GM18505 (cell line): Measurements from ENCODE around the gene IRF2BPL.

Experiments used
- ATAC-seq: cut with Tn5 transposase; IDR thresholded peaks from one replicate; pipeline ENCODE4 v1.9.1; 2021; ENCODE audit not compliant: unreplicated experiment
- POLR2A ChIP-seq: IDR thresholded peaks from 4 replicates; pipeline ENCODE4 v1.6.1; 2011; ENCODE audit warnings: borderline replicate concordance; ENCODE audit not compliant: insufficient read depth, insufficient read length; ENCODE audit errors: extremely low read depth

Gene IRF2BPL

DNA sequence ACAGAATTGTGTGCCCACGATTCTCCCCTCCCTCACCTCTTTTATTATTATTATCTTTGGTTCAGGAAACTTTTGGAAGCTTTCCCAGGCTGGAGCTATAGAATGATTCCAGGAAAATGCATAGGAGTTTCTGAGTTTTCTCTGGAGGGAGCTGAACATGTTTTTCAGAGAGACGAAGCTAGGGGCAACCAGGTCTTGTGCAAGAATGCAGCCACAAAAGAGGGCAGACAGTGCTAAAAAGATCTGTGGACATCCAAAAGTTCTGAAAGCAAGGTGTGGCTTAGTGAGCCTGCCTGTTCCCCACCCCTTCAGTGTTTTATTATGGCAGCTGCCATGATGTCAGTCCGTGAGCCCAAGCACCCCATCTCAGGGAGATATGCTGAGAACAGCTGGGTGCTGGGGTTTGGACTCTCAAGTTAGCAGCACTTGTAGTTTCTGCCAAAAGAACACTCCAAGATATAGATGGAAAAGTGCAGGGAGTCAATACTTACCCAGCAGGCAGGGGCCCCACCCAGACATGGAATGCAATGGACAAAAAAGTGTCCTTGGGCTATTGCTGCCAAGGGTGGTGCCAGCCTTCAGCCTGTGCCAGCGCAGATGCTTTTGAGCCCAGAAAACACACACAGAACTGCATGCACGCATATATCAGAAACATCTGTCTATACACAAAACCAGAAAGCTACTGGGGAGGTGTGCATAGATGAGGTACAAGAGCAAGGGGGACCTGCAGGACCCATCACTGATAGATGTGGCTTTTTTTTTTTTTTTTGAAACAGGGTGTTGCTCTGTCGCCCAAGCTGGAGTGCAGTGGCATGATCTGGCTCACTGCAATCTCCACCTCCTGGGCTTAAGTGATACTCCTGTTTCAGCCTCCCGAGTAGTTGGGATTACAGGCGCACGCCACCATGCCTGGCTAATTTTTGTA is 17.0 kb upstream of the IRF2BPL start:
- TF ChIP-seq POLR2A, result no peak
- ATAC-seq, result no peak

DNA sequence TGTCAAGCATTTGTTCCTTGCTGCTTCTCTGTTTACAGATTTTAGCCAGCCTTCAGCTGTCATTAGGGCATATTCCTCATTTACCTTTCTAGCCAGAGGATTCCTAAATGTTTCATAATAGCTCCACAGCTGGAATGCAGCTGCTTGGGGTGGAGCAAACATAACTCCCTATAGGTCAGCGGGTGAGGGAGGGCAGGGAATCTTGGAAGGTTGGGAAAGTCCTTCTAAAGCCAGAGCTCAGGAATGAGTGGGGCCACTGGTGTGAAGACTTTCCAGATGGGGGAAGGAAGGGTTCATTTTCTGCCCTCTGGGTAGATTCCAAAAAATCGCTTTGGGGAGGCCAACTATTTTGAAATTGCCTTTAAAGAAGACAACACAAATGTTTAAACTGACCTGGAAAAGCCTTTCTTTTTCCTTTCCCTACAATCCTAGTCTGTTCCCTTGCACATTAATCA is 16.3 kb upstream of the IRF2BPL start:
- no peak for ATAC-seq
- TF ChIP-seq POLR2A, result no peak

DNA sequence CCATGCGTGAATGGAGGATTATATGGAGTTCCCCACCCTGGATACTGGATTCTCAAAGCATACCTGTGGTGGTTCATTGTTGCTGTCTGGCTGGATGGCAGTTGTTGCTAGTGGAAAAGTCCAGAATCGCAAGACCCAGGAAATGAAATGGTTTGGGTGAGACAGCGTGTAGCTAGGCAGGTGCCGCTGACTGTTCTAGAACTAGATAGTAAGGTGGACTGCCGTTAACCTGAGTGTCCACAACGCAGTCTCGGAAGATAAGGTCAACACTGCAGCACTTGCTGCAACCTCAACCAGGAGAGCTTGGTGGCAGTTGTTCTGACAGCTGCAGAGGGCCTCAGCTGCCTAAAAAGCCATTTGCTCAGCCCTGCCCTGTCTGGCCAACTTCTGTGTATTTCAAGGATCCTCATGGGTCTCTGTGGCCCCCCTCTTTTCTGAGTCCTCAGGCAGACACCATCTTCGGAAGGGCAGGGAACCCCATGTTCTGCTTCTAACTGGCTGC is 15.5 kb upstream of the IRF2BPL start:
- ATAC-seq, result no peak
- TF ChIP-seq POLR2A, result no peak

DNA sequence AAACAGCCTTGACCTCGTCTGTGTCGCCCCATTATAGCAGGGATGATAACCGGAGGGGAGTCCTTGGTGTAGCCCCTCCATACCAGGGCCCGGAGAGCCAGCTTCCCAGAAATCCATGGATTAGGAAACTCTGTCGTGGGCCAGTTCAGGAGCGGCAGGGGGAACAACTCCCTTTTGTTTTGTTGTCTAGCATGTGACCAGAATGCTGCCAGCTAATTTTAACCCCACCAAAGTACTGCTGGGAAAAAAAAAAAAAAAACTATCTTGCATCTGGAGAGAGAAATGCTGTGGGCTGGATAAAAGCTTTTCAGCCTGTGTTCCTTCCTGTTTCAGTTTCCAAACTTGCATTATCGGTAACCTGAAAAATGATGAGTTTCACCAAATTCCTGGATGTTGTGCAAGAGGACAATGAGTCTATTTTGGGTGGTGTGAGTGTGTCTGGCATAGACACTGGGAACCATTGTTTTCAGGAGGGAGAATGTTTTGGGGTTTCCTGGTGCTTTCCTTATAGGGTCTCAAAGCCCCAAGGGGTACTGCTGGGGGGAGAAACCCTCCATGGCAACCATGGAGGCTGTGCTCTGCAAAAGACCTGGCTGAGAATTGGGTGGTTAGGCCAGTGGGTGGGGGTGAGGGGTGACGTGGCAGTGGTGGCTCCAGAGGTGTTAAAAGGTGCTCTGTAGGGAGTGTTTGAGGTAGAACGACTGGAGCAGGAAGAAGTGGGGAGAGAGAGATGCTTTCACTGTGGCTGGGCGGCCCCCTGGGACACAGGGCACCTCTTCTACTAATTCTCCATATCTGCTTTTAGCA is 14.9 kb upstream of the IRF2BPL start:
- ATAC-seq, result no peak
- no peak for TF ChIP-seq POLR2A

DNA sequence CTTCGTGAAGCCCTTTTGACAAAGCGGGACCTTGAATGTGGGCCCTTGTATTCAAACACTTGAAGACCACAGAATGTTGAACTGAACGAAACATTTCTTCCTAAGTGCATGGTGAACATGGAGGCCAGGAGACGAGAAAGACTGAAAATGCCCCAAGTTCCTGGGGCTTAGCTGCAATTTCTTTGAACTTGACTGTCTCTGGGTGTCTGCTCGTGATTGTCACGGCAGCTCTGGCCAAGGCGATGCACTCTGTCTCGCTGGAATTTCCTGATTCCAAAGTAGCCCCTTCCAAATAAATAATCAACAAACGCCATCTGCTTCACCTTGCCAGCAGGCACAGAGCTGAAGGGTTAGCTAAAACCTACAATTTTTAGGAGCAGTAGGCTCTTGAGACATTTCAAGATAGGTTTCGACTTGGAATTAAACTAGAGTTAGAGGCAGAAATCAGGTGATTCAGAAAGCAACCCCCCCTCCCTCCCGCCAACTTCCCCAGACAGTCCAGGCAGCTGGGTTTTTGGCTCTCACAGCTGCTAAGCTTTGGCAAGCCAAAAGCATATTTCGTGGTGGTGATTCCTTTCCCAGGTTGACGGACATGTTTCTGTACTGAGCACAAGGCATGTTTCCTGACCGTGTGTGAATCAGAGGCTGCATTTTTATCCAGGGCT is 13.5 kb upstream of the IRF2BPL start:
- no peak for TF ChIP-seq POLR2A
- no peak for ATAC-seq

DNA sequence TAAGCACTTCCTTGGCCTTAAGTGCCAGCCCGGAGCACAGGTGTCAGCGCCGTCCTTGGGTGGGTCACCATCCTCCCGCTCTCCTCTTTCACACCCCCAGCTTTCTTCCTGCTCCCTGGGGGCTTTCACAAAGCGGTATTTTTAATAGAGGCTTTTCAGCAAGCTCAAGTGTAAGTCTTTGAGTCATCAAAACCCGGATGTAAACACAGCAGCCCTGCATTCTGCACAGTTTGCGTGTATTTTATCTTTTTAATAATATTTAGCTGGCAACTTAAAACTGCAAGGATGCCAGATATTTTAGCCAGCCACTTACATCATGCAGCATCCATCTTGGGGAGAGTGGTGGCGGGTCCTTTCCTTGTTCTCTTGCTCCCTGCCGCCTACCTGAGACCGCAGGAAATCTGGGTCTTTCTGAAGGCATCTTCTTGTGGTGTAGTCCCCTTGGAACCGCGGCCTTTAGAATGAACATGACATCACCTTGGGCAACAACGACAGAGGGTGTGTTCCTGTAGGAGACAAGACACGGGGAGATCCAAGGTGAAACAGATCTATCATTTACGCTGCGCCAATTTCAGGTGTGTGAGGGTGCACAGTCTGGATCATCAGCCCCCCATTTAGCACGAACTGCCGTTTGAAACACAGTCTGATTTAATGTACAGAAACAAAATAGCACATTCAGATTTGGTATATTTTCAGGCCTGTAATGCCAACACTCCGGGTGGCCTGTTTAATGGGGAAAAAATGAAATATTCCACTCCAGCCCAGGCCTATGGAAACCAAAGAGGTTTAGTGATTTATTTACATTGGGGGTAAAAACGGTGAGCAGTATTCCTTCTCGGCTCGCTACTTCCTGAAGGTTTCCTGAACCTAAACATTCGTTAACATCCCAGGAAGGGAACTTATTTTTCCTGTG is 12.5 kb upstream of the IRF2BPL start:
- no peak for TF ChIP-seq POLR2A
- peak; percentile 9 for ATAC-seq

DNA sequence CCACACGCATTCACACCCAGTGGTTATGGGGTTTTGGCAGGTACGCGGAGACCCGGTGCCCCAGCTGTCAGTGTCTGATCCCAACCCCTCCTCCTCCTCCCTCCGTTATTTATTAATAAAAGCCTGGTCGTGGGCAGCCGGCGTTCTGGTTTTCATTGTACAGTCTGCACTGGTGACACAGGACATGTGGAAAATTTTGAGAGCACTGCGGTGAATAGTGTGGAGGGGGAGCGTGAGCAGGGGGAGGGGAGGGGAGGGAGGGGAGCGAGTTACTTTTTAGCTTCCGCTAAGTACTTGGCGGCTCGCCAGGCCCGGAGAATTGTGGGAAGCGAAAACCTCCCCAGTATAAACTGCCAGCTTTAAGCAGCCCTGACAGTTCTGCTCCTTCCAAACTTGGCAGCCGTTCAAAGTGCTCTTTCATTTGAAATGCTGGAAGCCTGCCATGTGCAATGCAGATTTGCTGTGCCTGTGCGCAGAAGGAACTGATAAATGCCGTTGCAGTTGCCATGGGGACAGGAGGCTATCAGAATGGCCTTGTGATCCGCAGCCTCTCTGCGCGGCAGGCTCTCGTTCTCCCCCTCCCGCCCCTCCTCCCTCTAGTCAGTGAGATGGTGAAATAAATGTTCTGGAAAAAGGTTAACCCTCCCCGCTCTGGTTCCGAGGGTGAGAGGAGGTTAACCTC is 11.7 kb upstream of the IRF2BPL start:
- peak; percentile 59 for TF ChIP-seq POLR2A
- ATAC-seq, result peak; percentile 59

DNA sequence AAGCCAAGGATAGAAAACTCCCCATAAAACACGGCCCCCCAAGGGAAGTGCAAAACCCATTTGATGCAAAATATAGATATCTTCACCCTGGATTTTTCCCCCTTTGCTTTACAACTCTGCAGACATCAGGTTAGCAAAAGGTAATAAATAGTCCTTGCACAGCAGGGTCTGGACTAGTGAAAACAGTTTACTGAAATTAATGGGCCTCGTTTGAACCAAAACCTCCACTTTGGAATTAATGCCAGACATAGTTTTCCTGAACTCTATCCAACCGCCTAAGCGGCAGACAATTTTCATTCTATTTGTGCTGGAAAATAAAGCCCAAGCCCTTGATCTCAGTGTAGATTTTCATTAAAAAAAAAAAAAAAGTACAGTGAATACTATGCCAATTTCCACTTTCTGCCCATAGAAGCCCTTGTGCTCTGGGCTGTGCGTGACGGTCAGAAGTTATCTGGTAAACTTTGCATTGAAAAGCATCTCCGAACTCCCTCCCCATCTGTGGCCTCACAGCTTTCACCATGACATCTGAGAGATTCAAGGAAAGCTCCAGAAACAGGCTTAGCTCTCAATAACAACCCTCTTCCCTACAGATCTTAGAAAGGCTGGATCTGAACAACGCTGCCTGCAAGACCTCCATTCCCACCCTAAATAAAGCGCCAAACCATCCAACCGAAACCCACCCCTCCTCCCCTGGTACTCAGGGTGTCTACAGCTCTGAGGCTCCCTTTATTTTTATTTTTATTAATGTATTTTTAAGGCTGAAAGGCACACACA is 11.0 kb upstream of the IRF2BPL start:
- no peak for ATAC-seq
- peak; percentile 15 for TF ChIP-seq POLR2A

DNA sequence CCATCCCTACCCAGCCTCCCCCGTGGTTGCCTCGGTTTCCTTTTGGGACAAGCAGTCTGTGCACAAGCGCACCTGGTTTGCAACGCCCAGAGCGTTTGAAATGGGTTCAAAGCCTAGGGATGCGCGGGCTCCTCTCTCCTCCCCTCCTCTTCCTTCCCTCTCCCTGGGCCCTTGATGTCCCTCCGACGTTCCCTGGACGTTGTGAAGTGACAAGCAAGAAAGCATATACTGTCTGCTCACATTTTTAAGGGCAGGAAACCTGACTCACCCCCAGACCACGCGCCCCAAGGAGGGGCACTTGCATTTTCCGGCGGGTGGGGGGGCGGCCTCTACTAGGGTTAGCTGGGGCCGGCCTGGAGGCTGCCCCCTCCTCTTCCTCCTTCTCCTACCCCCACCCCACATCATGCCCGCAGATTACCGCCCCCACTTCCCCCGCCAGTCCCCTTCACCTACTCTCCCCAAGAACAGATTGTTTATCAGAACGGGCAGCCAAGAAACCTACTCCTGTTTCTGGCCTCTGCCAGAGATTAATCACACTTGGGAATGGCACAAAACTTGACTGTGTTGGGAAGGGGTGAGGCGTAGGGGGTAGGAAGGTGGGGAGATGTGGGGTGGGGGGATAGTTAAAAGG is 9.5 kb upstream of the IRF2BPL start:
- no peak for TF ChIP-seq POLR2A
- ATAC-seq, result no peak

DNA sequence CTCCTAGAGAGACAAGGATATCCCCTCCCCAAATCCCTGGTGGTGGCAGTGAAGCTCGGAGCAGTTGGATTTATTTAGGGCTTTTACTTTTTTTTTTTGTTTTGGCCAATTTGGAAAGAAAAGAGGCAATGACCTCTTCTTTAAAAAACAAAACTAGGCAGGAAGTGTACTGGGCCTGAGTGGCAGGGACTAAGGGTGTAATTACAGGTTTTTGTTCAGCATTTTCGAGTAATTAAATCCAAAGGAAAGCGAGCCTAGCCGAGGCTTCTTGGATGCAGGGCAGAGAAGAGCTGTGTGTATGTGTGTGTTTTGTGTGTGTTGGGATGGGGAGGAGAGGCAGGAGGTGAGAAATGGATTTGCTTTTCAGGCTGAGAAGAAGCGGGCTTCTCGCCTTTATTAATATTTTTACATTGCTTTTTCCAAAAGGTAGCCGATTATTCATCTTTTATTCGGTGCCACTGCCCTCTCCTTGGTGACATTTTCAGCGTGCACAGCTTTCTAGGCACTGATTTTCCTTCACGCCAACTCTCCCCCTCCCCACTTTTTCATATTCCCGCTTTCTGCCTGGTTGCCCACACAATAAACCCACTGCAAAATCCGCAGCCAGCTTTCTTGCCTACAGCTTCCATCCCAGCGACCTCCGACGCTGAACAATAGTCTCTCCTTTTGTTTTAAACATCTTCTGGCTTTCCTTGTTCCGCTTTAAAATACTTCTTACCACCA is 8.9 kb upstream of the IRF2BPL start:
- TF ChIP-seq POLR2A, result no peak
- no peak for ATAC-seq
